ENCODE results near the gene MACF1. TPM values are rescaled to one million over a fixed set of nuclear protein-coding genes. Genes with fewer than 3 reads are reported as not detected.

MACF1 gene
- total RNA-seq, 2 experiments from 2014 or later: 328 to 344 TPM

DNA sequence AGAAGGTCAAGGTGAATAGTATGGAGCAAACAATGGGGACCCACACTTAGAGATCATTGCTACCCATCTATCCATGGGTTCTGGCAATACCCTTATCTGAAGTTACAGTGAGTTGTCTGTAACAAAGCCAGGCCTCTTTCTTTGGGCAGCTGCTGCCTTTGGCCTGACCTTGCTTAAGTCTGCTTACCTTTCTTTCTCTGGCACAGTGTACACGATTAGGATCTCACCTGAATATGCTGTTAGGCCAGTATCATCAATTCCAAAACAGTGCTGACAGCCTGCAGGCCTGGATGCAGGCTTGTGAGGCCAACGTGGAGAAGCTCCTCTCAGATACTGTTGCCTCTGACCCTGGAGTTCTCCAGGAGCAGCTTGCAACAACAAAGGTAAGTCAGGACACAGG is 154.0 kb downstream of the MACF1 start:
- ATAC-seq (ENCODE audit: low read depth) (no peak), DNase-seq (no peak)
- Mint-ChIP-seq H3K4me3 (no peak overlapping the region), H3K9me3 (no peaks in the 10 kb centered on the region), H3K27ac (no peak overlapping the region), H3K4me1 (no peaks in the 10 kb centered on the region), H3K27me3 (no peaks in the 10 kb centered on the region), H3K36me3 (peaks cover 31% of the 10 kb centered on the region)
- POLR2A ChIA-PET: no interaction called here

- Mint-ChIP-seq H3K9me3 (no peaks in the 10 kb centered on the region), H3K4me3 (no peak overlapping the region), H3K27ac (no peak overlapping the region), H3K36me3 (peaks cover 29% of the 10 kb centered on the region), H3K27me3 (no peaks in the 10 kb centered on the region), H3K4me1 (no peaks in the 10 kb centered on the region)
- POLR2A ChIA-PET: no interaction called here
- DNase-seq (no peak), ATAC-seq (ENCODE audit: low read depth) (no peak)
These were observed 154.6 kb downstream of the MACF1 start for GRCh38 chr1:39359028-39359570.

DNA sequence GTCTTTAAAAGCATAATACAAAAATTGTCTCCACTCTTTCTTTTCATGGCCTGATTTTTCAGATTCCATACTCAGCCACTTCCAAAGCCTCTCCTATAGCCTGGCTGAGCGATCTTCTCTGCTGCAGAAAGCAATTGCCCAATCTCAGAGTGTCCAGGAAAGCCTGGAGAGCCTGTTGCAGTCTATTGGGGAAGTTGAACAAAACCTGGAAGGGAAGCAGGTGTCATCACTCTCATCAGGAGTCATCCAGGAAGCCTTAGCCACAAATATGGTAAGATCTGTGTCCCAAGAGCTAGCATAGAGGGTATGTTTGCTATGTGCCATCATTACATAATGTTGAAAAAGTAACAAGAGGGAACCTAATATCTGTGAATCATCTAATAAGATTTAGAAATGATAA is 156.2 kb downstream of the MACF1 start:
- H3K4me1 Mint-ChIP-seq: no peaks in the 10 kb centered on the region
- no peaks in the 10 kb centered on the region for H3K27me3 Mint-ChIP-seq
- H3K9me3 Mint-ChIP-seq: no peaks in the 10 kb centered on the region
- H3K4me3 Mint-ChIP-seq: no peak overlapping the region
- ATAC-seq (ENCODE audit: low read depth) (no peak), DNase-seq (no peak)
- H3K27ac Mint-ChIP-seq: no peak overlapping the region
- POLR2A ChIA-PET: no interaction called here
- peaks cover 27% of the 10 kb centered on the region for H3K36me3 Mint-ChIP-seq

GRCh38 chr1:39361446-39361845 is 157.0 kb downstream of the MACF1 start:
- Mint-ChIP-seq H3K9me3 (no peaks in the 10 kb centered on the region), H3K4me1 (no peaks in the 10 kb centered on the region), H3K27ac (no peak overlapping the region), H3K36me3 (peaks cover 32% of the 10 kb centered on the region), H3K4me3 (no peak overlapping the region), H3K27me3 (no peaks in the 10 kb centered on the region)
- POLR2A ChIA-PET: no interaction called here
- ATAC-seq (ENCODE audit: low read depth) (no peak), DNase-seq (no peak)

DNA sequence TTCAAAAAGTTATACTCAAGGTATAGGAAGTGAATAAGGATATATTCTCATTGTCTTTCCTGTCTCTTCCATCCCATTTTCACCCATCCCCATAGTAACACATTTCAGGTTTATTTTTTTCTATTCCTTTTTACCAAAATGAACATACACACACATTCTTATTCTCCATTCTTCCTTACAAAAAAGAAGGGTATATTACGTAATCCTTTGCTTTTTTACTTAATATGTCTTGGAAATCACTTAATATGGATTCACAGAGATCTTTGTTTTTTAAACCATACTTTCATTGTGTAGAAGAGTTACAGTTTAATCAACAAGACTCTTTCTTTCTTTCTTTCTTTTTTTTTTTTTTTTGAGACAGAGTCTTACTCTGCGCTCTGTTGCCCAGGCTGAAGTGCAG is 158.8 kb downstream of the MACF1 start:
- no peak overlapping the region for H3K27ac Mint-ChIP-seq

GRCh38 chr1:39368045-39368444 is 163.6 kb downstream of the MACF1 start:
- H3K4me3 Mint-ChIP-seq: no peak overlapping the region
- H3K27ac Mint-ChIP-seq: no peak overlapping the region
- H3K9me3 Mint-ChIP-seq: no peaks in the 10 kb centered on the region
- H3K4me1 Mint-ChIP-seq: no peaks in the 10 kb centered on the region
- H3K36me3 Mint-ChIP-seq: peaks cover 38% of the 10 kb centered on the region
- POLR2A ChIA-PET: interaction anchor here (0.7 kb wide), 1 partner anchor 37 kb away, joined by 4 read pairs; no protein-coding TSS in a partner anchor
- no peaks in the 10 kb centered on the region for H3K27me3 Mint-ChIP-seq
- DNase-seq (no peak), ATAC-seq (ENCODE audit: low read depth) (no peak)

More for the DNA sequence above, 158.8 kb downstream of the MACF1 start:
- Mint-ChIP-seq H3K4me1 (no peaks in the 10 kb centered on the region), H3K9me3 (no peaks in the 10 kb centered on the region), H3K27me3 (no peaks in the 10 kb centered on the region), H3K4me3 (no peak overlapping the region), H3K36me3 (peaks cover 27% of the 10 kb centered on the region)
- POLR2A ChIA-PET: no interaction called here
- ATAC-seq (ENCODE audit: low read depth): no peak
- no peak for DNase-seq

DNA sequence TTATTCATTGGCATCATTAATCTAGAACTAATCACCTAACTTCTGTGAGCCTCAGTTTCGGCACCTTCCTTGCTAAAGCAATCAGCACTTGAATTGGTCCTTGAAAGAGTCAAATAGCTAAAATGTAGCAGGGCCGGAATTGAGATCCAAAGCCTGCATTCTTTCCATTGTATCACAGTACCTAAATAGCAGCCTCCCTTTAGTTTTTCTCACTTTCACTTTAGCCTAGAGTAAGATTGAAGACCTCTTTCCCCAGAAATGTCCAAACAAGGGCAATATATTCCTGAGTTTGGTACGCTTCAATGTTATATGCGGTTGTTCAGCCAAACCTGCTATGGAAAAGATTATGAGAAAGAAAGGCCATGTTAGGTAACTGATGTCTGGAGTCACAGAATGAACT is 165.1 kb downstream of the MACF1 start:
- Mint-ChIP-seq H3K4me1 (no peaks in the 10 kb centered on the region), H3K27ac (no peak overlapping the region), H3K9me3 (no peaks in the 10 kb centered on the region), H3K27me3 (no peaks in the 10 kb centered on the region), H3K36me3 (peaks cover 34% of the 10 kb centered on the region), H3K4me3 (no peak overlapping the region)
- POLR2A ChIA-PET: no interaction called here
- no peak for ATAC-seq (ENCODE audit: low read depth)
- DNase-seq: no peak

GRCh38 chr1:39370602-39371001 is 166.1 kb downstream of the MACF1 start:
- Mint-ChIP-seq H3K4me3 (no peak overlapping the region), H3K9me3 (no peaks in the 10 kb centered on the region), H3K27ac (no peak overlapping the region), H3K4me1 (no peaks in the 10 kb centered on the region), H3K27me3 (no peaks in the 10 kb centered on the region), H3K36me3 (peaks cover 36% of the 10 kb centered on the region)
- no peak for DNase-seq
- ATAC-seq (ENCODE audit: low read depth): no peak
- POLR2A ChIA-PET: no interaction called here

- Mint-ChIP-seq H3K9me3 (no peaks in the 10 kb centered on the region), H3K4me1 (no peaks in the 10 kb centered on the region), H3K4me3 (no peak overlapping the region), H3K27me3 (no peaks in the 10 kb centered on the region), H3K27ac (no peak overlapping the region), H3K36me3 (peaks cover 32% of the 10 kb centered on the region)
- POLR2A ChIA-PET: no interaction called here
- ATAC-seq (ENCODE audit: low read depth) (no peak), DNase-seq (no peak)
These were observed 167.6 kb downstream of the MACF1 start for GRCh38 chr1:39372105-39372504.

DNA sequence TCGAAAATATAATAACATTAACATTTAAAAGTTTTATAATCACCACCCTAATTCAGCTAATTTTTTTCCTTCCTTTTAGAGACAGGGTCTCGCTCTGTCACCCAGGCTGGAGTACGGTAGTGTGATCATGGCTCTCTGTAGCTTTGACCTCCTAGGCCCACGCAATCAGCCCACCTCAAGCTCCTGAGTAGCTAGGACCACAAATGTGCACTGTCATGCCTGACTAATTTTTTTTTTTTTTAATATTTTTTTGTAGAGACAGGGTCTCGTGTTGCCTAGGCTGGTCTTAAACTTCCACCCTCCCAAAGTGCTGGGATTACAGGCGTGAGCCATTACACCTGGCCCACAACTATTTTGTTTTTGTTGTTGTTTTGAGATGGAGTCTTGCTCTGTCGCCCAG is 172.2 kb downstream of the MACF1 start:
- DNase-seq (no peak), ATAC-seq (ENCODE audit: low read depth) (no peak)
- H3K27ac Mint-ChIP-seq: no peak overlapping the region
- H3K27me3 Mint-ChIP-seq: no peaks in the 10 kb centered on the region
- H3K9me3 Mint-ChIP-seq: no peaks in the 10 kb centered on the region
- H3K36me3 Mint-ChIP-seq: peaks cover 25% of the 10 kb centered on the region
- H3K4me3 Mint-ChIP-seq: no peak overlapping the region
- H3K4me1 Mint-ChIP-seq: no peaks in the 10 kb centered on the region
- POLR2A ChIA-PET: no interaction called here

- Mint-ChIP-seq H3K9me3 (no peaks in the 10 kb centered on the region), H3K27me3 (no peaks in the 10 kb centered on the region), H3K27ac (no peak overlapping the region), H3K36me3 (peaks cover 19% of the 10 kb centered on the region), H3K4me1 (no peaks in the 10 kb centered on the region), H3K4me3 (no peak overlapping the region)
- DNase-seq: no peak
- no peak for ATAC-seq (ENCODE audit: low read depth)
- POLR2A ChIA-PET: no interaction called here
These were observed 173.9 kb downstream of the MACF1 start for GRCh38 chr1:39378377-39378776.

GRCh38 chr1:39379187-39379586 is 174.7 kb downstream of the MACF1 start:
- Mint-ChIP-seq H3K4me1 (no peaks in the 10 kb centered on the region), H3K4me3 (no peak overlapping the region), H3K36me3 (peaks cover 19% of the 10 kb centered on the region), H3K27me3 (no peaks in the 10 kb centered on the region), H3K27ac (no peak overlapping the region), H3K9me3 (no peaks in the 10 kb centered on the region)
- DNase-seq (no peak), ATAC-seq (ENCODE audit: low read depth) (no peak)
- POLR2A ChIA-PET: no interaction called here

GRCh38 chr1:39380036-39380435 is 175.5 kb downstream of the MACF1 start:
- H3K4me1 Mint-ChIP-seq: no peaks in the 10 kb centered on the region
- no peaks in the 10 kb centered on the region for H3K9me3 Mint-ChIP-seq
- POLR2A ChIA-PET: no interaction called here
- H3K27me3 Mint-ChIP-seq: no peaks in the 10 kb centered on the region
- H3K36me3 Mint-ChIP-seq: peaks cover 21% of the 10 kb centered on the region
- H3K4me3 Mint-ChIP-seq: no peak overlapping the region
- no peak for DNase-seq
- H3K27ac Mint-ChIP-seq: no peak overlapping the region
- ATAC-seq (ENCODE audit: low read depth): no peak

DNA sequence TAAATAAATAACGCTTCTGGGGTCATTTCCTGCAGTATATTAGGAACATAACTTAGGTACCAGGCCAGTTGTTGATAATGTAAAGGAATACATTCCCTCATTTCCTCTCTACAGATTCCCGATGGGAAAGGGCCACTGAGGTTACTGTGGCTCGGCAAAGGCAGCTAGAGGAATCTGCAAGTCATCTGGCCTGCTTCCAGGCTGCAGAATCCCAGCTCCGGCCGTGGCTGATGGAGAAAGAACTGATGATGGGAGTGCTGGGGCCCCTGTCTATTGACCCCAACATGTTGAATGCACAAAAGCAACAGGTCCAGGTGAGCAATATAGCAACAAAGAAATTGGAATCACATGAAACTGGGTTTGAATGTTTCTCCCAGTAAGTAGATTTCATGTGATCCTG is 177.3 kb downstream of the MACF1 start:
- DNase-seq (no peak), ATAC-seq (ENCODE audit: low read depth) (no peak)
- Mint-ChIP-seq H3K27me3 (no peaks in the 10 kb centered on the region), H3K9me3 (no peaks in the 10 kb centered on the region), H3K4me3 (no peak overlapping the region), H3K27ac (no peak overlapping the region), H3K4me1 (no peaks in the 10 kb centered on the region), H3K36me3 (peaks cover 23% of the 10 kb centered on the region)
- POLR2A ChIA-PET: no interaction called here

GRCh38 chr1:39384305-39384704 is 179.8 kb downstream of the MACF1 start:
- peaks cover 2% of the 10 kb centered on the region for H3K4me1 Mint-ChIP-seq
- H3K9me3 Mint-ChIP-seq: no peaks in the 10 kb centered on the region
- ATAC-seq (ENCODE audit: low read depth): no peak
- POLR2A ChIA-PET: no interaction called here
- no peak overlapping the region for H3K27ac Mint-ChIP-seq
- H3K4me3 Mint-ChIP-seq: no peak overlapping the region
- H3K36me3 Mint-ChIP-seq: peaks cover 27% of the 10 kb centered on the region
- H3K27me3 Mint-ChIP-seq: no peaks in the 10 kb centered on the region
- DNase-seq: no peak
